Lower lobe of right lung (tissue), 2 donors: Measurements from ENCODE around the gene HTR3D. TPM values are rescaled to one million over a fixed set of nuclear protein-coding genes. Genes with fewer than 3 reads are reported as not detected.
A peak's percentile ranks its signal among the peaks of the same experiment; 100 is the strongest.

ENCODE experiments used
- ATAC-seq, 2 donors: fragments of 200-7000 bp; cut with Tn5 transposase; one replicate each; pipeline ENCODE4 v1.9.1; 2020 to 2022; ENCODE audit warnings: mild to moderate bottlenecking in 2 of 2, moderate library complexity in 2 of 2
- DNase-seq: peaks from one replicate; pipeline ENCODE4 v3.0.0-alpha.2; 2020
- H3K27ac ChIP-seq: fragments of 200-600 bp; one replicate; pipeline ENCODE4 v1.8.0; 2022
- H3K27me3 ChIP-seq: fragments of 200-600 bp; one replicate; pipeline ENCODE4 v1.8.0; 2022; ENCODE audit warnings: low read depth
- H3K36me3 ChIP-seq: fragments of 200-600 bp; one replicate; pipeline ENCODE4 v1.8.0; 2022; ENCODE audit warnings: mild to moderate bottlenecking
- H3K4me1 ChIP-seq: fragments of 200-600 bp; one replicate; pipeline ENCODE4 v1.8.0; 2022
- H3K4me3 ChIP-seq: fragments of 200-600 bp; one replicate; pipeline ENCODE4 v1.8.0; 2022; ENCODE audit warnings: mild to moderate bottlenecking
- H3K9me3 ChIP-seq: fragments of 200-600 bp; one replicate; pipeline ENCODE4 v1.8.0; 2022
- CTCF ChIP-seq: fragments of 200-600 bp; IDR thresholded peaks from one replicate; pipeline ENCODE4 v1.8.0; 2022; ENCODE audit warnings: antibody characterized with exemption, mild to moderate bottlenecking
- intact Hi-C: fragments of 100-400 bp; cut with DNase I; formaldehyde crosslinking; loops from one replicate; pipeline ENCODE4 v1.11.0; 2022
- long read RNA-seq: library from polyadenylated mRNA; unstranded; transcript quantifications from one replicate; pipeline ENCODE4 v2.0.0, GENCODE V29; 2021
- total RNA-seq: library from RNA; stranded (reverse); fragmentation: NEBNext Ultra II Directional; extraction: Animal tissue kit (Norgen Biotek cat#: 25700); gene quantifications from one replicate; pipeline ENCODE4 v1.2.1, GENCODE V29; 2021
- donor health status: DM: no; HTN: yes; CAD: no; lungs with severe emphysema.

HTR3D gene, protein sequence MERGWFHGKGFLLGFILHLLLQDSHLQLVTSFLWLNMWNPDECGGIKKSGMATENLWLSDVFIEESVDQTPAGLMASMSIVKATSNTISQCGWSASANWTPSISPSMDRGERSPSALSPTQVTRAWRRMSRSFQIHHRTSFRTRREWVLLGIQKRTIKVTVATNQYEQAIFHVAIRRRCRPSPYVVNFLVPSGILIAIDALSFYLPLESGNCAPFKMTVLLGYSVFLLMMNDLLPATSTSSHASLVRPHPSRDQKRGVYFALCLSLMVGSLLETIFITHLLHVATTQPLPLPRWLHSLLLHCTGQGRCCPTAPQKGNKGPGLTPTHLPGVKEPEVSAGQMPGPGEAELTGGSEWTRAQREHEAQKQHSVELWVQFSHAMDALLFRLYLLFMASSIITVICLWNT
- total RNA-seq: not detected
- long read RNA-seq: 0 reads

GRCh38 chr3:184031187-184031792, at the start of gene HTR3D:
Gene HTR3D (plus strand): TSS chr3:184031742. CDS start chr3:184031742, 0 bp downstream.
- H3K27me3 ChIP-seq: no peaks in the 10 kb centered on the region
- H3K27ac ChIP-seq: no peak within 1 kb of the TSS
- H3K4me1 ChIP-seq: no peaks in the 10 kb centered on the region
- H3K4me3 ChIP-seq: no peak within 1 kb of the TSS
- intact Hi-C loops: no loop called here
- H3K36me3 ChIP-seq: no peaks in the 10 kb centered on the region
- TF ChIP-seq CTCF: no peak
- no peaks in the 10 kb centered on the region for H3K9me3 ChIP-seq
- DNase-seq (no peak), ATAC-seq (no peak)

DNA sequence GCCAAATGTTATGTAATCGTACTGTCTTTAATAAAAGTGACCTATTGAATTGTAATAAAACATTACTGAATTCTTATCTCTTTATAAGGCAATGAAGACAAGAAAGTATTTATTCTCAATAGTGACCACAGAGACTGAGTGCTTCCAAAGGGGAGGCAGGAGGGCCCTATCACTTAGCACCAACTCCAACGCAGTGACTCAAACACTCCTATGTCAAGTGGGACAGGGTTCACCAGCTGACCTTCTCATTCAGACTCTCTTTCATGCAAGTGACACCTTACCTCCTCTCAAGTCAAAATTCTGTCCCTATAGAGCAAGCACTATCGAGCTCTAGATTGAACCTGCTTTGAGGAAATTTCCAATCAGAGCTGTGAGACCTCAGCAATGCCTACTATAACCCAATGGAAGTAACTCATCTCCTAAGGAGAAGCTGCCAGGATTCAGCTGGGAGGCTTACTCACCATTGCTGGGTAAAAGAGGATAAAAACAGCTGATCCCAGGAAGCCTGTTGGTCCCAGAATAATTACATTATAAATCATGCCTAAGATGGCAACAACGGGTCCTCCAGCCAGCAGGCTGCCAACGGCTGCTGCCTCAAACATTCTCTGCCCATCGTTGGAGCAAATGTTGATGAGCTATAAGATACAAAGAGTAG, 49.4 kb upstream of the HTR3D start:
- no peaks in the 10 kb centered on the region for H3K4me1 ChIP-seq
- no peaks in the 10 kb centered on the region for H3K27me3 ChIP-seq
- H3K9me3 ChIP-seq: no peaks in the 10 kb centered on the region
- no peak overlapping the region for H3K4me3 ChIP-seq
- intact Hi-C loops: no loop called here
- TF ChIP-seq CTCF: no peak
- ATAC-seq (no peak), DNase-seq (no peak)
- peaks cover 69% of the 10 kb centered on the region for H3K36me3 ChIP-seq
- H3K27ac ChIP-seq: no peak overlapping the region

DNA sequence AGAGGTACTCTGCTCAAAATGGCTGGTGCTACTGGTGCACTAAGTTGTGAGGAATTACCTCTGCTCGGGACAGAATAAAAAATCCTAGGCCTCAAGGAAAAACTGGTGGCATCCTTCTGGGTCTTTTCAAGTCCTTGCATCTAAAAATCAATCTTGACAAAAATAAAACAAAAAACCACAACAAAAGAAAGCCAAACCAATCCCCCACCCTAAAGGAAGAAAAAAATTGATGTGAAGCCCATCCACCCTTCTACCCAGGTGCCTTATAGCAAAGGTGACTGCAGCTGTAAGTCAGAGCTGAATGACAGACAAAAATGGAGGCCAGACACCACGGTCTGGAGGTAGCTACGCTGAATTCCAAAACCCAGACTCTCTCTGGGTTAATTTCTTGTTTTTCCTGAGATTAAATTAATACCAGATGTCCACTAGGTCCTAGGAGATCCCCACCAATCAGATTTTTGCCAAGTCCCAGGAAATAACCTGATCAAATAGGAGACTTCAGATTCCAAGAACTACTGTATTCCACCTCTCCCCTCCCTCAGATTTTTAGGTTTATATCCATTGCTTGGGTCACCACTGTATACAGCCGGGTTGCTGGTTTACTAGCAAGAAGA, 47.3 kb upstream of the HTR3D start:
- Histone ChIP-seq H3K27me3 (no peaks in the 10 kb centered on the region), H3K4me1 (no peaks in the 10 kb centered on the region), H3K4me3 (no peak overlapping the region), H3K27ac (no peak overlapping the region), H3K36me3 (peaks cover 86% of the 10 kb centered on the region), H3K9me3 (no peaks in the 10 kb centered on the region)
- ATAC-seq (no peak), DNase-seq (no peak)
- intact Hi-C loops: no loop called here
- TF ChIP-seq CTCF: no peak

GRCh38 chr3:183984749-183985729, 46.5 kb upstream of the HTR3D start:
- intact Hi-C loops: no loop called here
- TF ChIP-seq CTCF: no peak
- DNase-seq (no peak), ATAC-seq (peak in 1 of 2 donors; percentile 42)
- Histone ChIP-seq H3K27me3 (no peaks in the 10 kb centered on the region), H3K4me3 (no peak overlapping the region), H3K27ac (no peak overlapping the region), H3K4me1 (no peaks in the 10 kb centered on the region), H3K9me3 (no peaks in the 10 kb centered on the region), H3K36me3 (peaks cover 87% of the 10 kb centered on the region)
